ENCODE measurements around the gene MED10.

MED10 gene

GRCh38 chr5:6350277-6351090, 27.9 kb downstream of the MED10 start:
- no peak for DNase-seq (ENCODE audit: low read depth in 3 of 3)

GRCh38 chr5:6349387-6349786, 29.0 kb downstream of the MED10 start:
- DNase-seq (ENCODE audit: low read depth in 3 of 3), result no peak

GRCh38 chr5:6348476-6349000, 29.8 kb downstream of the MED10 start:
- DNase-seq (ENCODE audit: low read depth in 3 of 3), result no peak

- DNase-seq (ENCODE audit: low read depth in 3 of 3), result no peak
These were observed 30.7 kb downstream of the MED10 start for GRCh38 chr5:6347673-6348072.

GRCh38 chr5:6347165-6347564, 31.2 kb downstream of the MED10 start:
- no peak for DNase-seq (ENCODE audit: low read depth in 3 of 3)

GRCh38 chr5:6344593-6344989, 33.8 kb downstream of the MED10 start:
- DNase-seq (ENCODE audit: low read depth in 3 of 3), result no peak

- DNase-seq (ENCODE audit: low read depth in 3 of 3), result no peak
These were observed 34.3 kb downstream of the MED10 start for GRCh38 chr5:6343951-6344592.

GRCh38 chr5:6342689-6343315, 35.5 kb downstream of the MED10 start:
- DNase-seq (ENCODE audit: low read depth in 3 of 3), result no peak

GRCh38 chr5:6340100-6340499, 38.2 kb downstream of the MED10 start:
- DNase-seq (ENCODE audit: low read depth in 3 of 3), result no peak

- DNase-seq (ENCODE audit: low read depth in 3 of 3), result no peak
These were observed 39.5 kb downstream of the MED10 start for GRCh38 chr5:6338871-6339270.

- DNase-seq (ENCODE audit: low read depth in 3 of 3), result no peak
These were observed 40.2 kb downstream of the MED10 start for GRCh38 chr5:6338135-6338534.

GRCh38 chr5:6333182-6333905, 45.0 kb downstream of the MED10 start:
- DNase-seq (ENCODE audit: low read depth in 3 of 3), result no peak

GRCh38 chr5:6328173-6328572, 50.2 kb downstream of the MED10 start:
- no peak for DNase-seq (ENCODE audit: low read depth in 3 of 3)

- DNase-seq (ENCODE audit: low read depth in 3 of 3), result no peak
These were observed 51.6 kb downstream of the MED10 start for GRCh38 chr5:6326776-6327175.

- no peak for DNase-seq (ENCODE audit: low read depth in 3 of 3)
These were observed 56.1 kb downstream of the MED10 start for GRCh38 chr5:6322163-6322713.
